ENCODE data around the gene ERCC2. TPM values are rescaled to one million over a fixed set of nuclear protein-coding genes. Genes with fewer than 3 reads are reported as not detected.
"Not testable (repeated sequence)": the region's sequence is repeated elsewhere in the genome, so short reads cannot be mapped to it uniquely, and the experiment has no call there.

The ERCC2 gene
- total and polyA plus RNA-seq, 2 of the 8 experiments (the other 6 are each of a cell fraction or from before 2014, with no cell fraction given): 107 to 117 TPM

DNA sequence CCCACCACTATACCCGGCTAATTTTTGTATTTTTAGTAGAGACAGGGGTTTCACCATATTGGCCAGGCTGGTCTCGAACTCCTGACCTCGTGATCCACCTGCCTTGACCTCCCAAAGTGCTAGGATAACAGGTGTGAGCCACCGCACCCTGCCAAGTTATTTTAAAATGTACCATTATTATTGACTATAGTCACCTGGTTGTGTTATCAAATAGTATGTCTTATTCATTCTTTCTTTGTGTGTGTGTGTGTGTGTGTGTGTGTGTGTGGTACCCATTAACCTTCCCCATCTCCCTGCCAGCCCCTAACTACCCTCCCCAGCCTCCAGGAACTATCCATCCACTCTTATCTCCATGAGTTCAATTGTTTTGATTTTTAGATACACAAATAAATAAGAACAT is 40.0 kb upstream of the ERCC2 start:
- H3K9me3 ChIP-seq (ENCODE audit: insufficient read depth in 2 of 2, low read depth in 1 of 2, low read length in 1 of 2); H3K79me1 ChIP-seq (ENCODE audit: low read depth, low read length); H3K56ac ChIP-seq (replicated peaks; ENCODE audit: insufficient read length, low read depth, low read length); H2BK15ac ChIP-seq (ENCODE audit: low read length); H3K4ac ChIP-seq (replicated peaks; ENCODE audit: insufficient read length, low read depth, low read length); H2BK20ac ChIP-seq (ENCODE audit: low read length); H2BK5ac ChIP-seq (ENCODE audit: low read depth, low read length); FAIRE-seq; DNase-seq (ENCODE audit: low read depth in 1 of 2, low spot score in 2 of 2); H2AFZ ChIP-seq (ENCODE audit: low read length); H3K14ac ChIP-seq (ENCODE audit: insufficient read length); H3K27me3 ChIP-seq (replicated peaks in 1 of 4; ENCODE audit: control insufficient read depth in 3 of 4, extremely low read depth in 1 of 4, insufficient read depth in 3 of 4, low read length in 3 of 4); H4K8ac ChIP-seq (ENCODE audit: extremely low read depth, insufficient read depth, low read length); H4K91ac ChIP-seq (replicated peaks; ENCODE audit: insufficient read length, low read length); H4K5ac ChIP-seq (ENCODE audit: insufficient read length, low read depth, low read length); H3K4me3 ChIP-seq (ENCODE audit: extremely low read depth in 1 of 4, insufficient read depth in 2 of 4, low read depth in 3 of 4, low read length in 4 of 4); H3K23ac ChIP-seq (ENCODE audit: insufficient read length); H3K4me1 ChIP-seq (replicated peaks in 1 of 4; ENCODE audit: control insufficient read depth in 3 of 4, insufficient read depth in 4 of 4, low read length in 3 of 4); H2AK5ac ChIP-seq (ENCODE audit: low read depth, low read length); H3K79me2 ChIP-seq (ENCODE audit: control insufficient read depth in 1 of 2, insufficient read depth in 2 of 2, low read length in 2 of 2); H4K20me1 ChIP-seq (replicated peaks in 1 of 2; ENCODE audit: control insufficient read depth in 1 of 2, insufficient read depth in 2 of 2, low read length in 2 of 2); H3K27ac ChIP-seq (ENCODE audit: low read depth, low read length); H3K9ac ChIP-seq (replicated peaks in 1 of 4; ENCODE audit: extremely low read depth in 1 of 4, low read depth in 3 of 4, low read length in 3 of 4); H3K4me2 ChIP-seq (ENCODE audit: insufficient read depth in 1 of 2, low read depth in 2 of 2, low read length in 2 of 2); H2BK12ac ChIP-seq (ENCODE audit: low read depth, low read length); H3K18ac ChIP-seq (ENCODE audit: extremely low read depth, low read length); H2BK120ac ChIP-seq (replicated peaks; ENCODE audit: low read depth, low read length): not testable (repeated sequence)
- H3K36me3 ChIP-seq (ENCODE audit: control insufficient read depth in 2 of 4, insufficient read depth in 4 of 4, low read length in 3 of 4): peaks cover 5 to 25% (median 10%) of the 10 kb centered on the region in 4 experiments; a peak in 6 of 8 replicates
- H3K23me2 ChIP-seq (ENCODE audit: low read depth, low read length): peaks cover 11% of the 10 kb centered on the region
- ChIA-PET CTCF (ENCODE audit: partially characterized antibody) (interaction anchor here (0.6 to 1.4 kb wide), 2 partner anchors 16 to 69 kb away, joined by 3 read pairs; no protein-coding TSS in a partner anchor), POLR2A (ENCODE audit: partially characterized antibody) (interaction anchor here (0.6 to 1.6 kb wide), 4 partner anchors 9 to 38 kb away, joined by 3 to 9 read pairs (median 4); no protein-coding TSS in a partner anchor)
- WGBS, 2 experiments (ENCODE audit: extremely low coverage in 1 of 2, insufficient coverage in 1 of 2, insufficient read length in 1 of 2, insufficient replicate concordance in 2 of 2, low coverage in 1 of 2, low lambda C conversion rate in 2 of 2, missing lambda C conversion rate in 1 of 2): 96% methylated on average over 4 of the region's 4 CpGs; no CpG with 5 or more reads in 1 of the 2 experiments
